ENCODE data around the gene ECM2.

Gene ECM2

GRCh38 chr9:92484563-92484962 lies 51.2 kb downstream of the ECM2 start:
- DNase-seq (ENCODE audit: low spot score) = no peak
- TF ChIP-seq CTCF (IDR thresholded peaks at IDR 0.05; ENCODE audit: extremely low read depth, missing control alignments) = no peak

GRCh38 chr9:92483627-92484545 lies 51.9 kb downstream of the ECM2 start:
- DNase-seq (ENCODE audit: low spot score) = no peak
- no peak for TF ChIP-seq CTCF (IDR thresholded peaks at IDR 0.05; ENCODE audit: extremely low read depth, missing control alignments)

- no peak for DNase-seq (ENCODE audit: low spot score)
- TF ChIP-seq CTCF (IDR thresholded peaks at IDR 0.05; ENCODE audit: extremely low read depth, missing control alignments) = no peak
These were observed 53.0 kb downstream of the ECM2 start for GRCh38 chr9:92482805-92483204.

- TF ChIP-seq CTCF (IDR thresholded peaks at IDR 0.05; ENCODE audit: extremely low read depth, missing control alignments) = no peak
- DNase-seq (ENCODE audit: low spot score) = no peak
These were observed 53.5 kb downstream of the ECM2 start, which contains the start of gene ASPN for GRCh38 chr9:92482329-92482728. ASPN (minus strand) TSS chr9:92482506.

GRCh38 chr9:92480986-92481633 lies 54.7 kb downstream of the ECM2 start:
- DNase-seq (ENCODE audit: low spot score) = peak; percentile 17
- no peak for TF ChIP-seq CTCF (IDR thresholded peaks at IDR 0.05; ENCODE audit: extremely low read depth, missing control alignments)

GRCh38 chr9:92480291-92480771 lies 55.5 kb downstream of the ECM2 start:
- no peak for TF ChIP-seq CTCF (IDR thresholded peaks at IDR 0.05; ENCODE audit: extremely low read depth, missing control alignments)
- no peak for DNase-seq (ENCODE audit: low spot score)

GRCh38 chr9:92479346-92479745 lies 56.4 kb downstream of the ECM2 start:
- no peak for TF ChIP-seq CTCF (IDR thresholded peaks at IDR 0.05; ENCODE audit: extremely low read depth, missing control alignments)
- no peak for DNase-seq (ENCODE audit: low spot score)

Measured in GM20000 (cell line).